HepG2 (cell line): ENCODE data around the gene RPRD2. TPM values are rescaled to one million over a fixed set of nuclear protein-coding genes. Genes with fewer than 3 reads are reported as not detected.

Experiments used
- PAXIP1 ChIP-seq: sonication (generic); formaldehyde crosslinking; conservative IDR thresholded peaks from 2 replicates; pipeline ENCODE4 v1.4.0; 2020; ENCODE audit warnings: mild to moderate bottlenecking, missing genetic modification reagents, moderate library complexity
- PITX1 ChIP-seq: sonication (generic); formaldehyde crosslinking; IDR thresholded peaks from 2 replicates; pipeline ENCODE4 v1.5.1; 2020; ENCODE audit warnings: mild to moderate bottlenecking, missing genetic modification reagents
- SALL1 ChIP-seq: sonication (generic); formaldehyde crosslinking; IDR thresholded peaks from 2 replicates; pipeline ENCODE4 v1.8.0; 2022; ENCODE audit warnings: mild to moderate bottlenecking, missing genetic modification reagents
- SIX1 ChIP-seq: sonication (generic); formaldehyde crosslinking; IDR thresholded peaks from 2 replicates; pipeline ENCODE4 v1.4.0; 2020; ENCODE audit warnings: missing genetic modification reagents, borderline replicate concordance
- SOX5 ChIP-seq: IDR thresholded peaks from 2 replicates; pipeline ENCODE4 v1.6.1; 2016; ENCODE audit warnings: borderline replicate concordance
- ZBTB7A ChIP-seq: sonication (generic); formaldehyde crosslinking; IDR thresholded peaks from 2 replicates; pipeline ENCODE4 v1.8.0; 2022; ENCODE audit warnings: mild to moderate bottlenecking, missing genetic modification reagents
- ZHX2 ChIP-seq, 2 experiments: sonication (generic) in 1 of 2; formaldehyde crosslinking in 1 of 2; IDR thresholded peaks; 2 replicates each; pipeline versions ENCODE4 v1.6.1 to v1.9.0; 2014 to 2022; ENCODE audit warnings: antibody characterized with exemption in 1 of 2, borderline replicate concordance in 1 of 2, inconsistent platforms in 1 of 2, low read depth in 1 of 2, missing genetic modification reagents in 1 of 2
- ZIK1 ChIP-seq: sonication (generic); formaldehyde crosslinking; IDR thresholded peaks from 2 replicates; pipeline ENCODE4 v1.5.0; 2020; ENCODE audit warnings: mild to moderate bottlenecking, low read depth, missing genetic modification reagents, borderline replicate concordance
- ZNF138 ChIP-seq: sonication (generic); formaldehyde crosslinking; IDR thresholded peaks from 2 replicates; pipeline ENCODE4 v1.5.0; 2020; ENCODE audit warnings: mild to moderate bottlenecking, low read depth, missing genetic modification reagents
- ZNF142 ChIP-seq: sonication (generic); formaldehyde crosslinking; IDR thresholded peaks from 2 replicates; pipeline ENCODE4 v1.4.0; 2020; ENCODE audit warnings: missing genetic modification reagents
- ZNF44 ChIP-seq: sonication (generic); formaldehyde crosslinking; IDR thresholded peaks from 2 replicates; pipeline ENCODE4 v1.5.1; 2020; ENCODE audit warnings: mild to moderate bottlenecking, missing genetic modification reagents
- polyA plus RNA-seq, 8 experiments: library from polyadenylated mRNA; depleted of rRNA in 3 of 8; stranded (reverse) in 7 of 8; unstranded in 1 of 8; fragments of >200 nt; fragmentation: Illumina TruSeq in 4 of 8; extraction: Trizol in 4 of 8; gene quantifications; 2 replicates each; pipeline versions ENCODE4 v1.2.1 to v1.2.3, GENCODE V29; 2011 to 2016; ENCODE audit warnings: low read depth in 4 of 8, missing spikeins in 1 of 8, mixed read lengths in 1 of 8; ENCODE audit not compliant: insufficient read depth in 1 of 8
- total RNA-seq, 5 experiments: library from RNA; depleted of rRNA; stranded (reverse); fragments of >200 nt; fragmentation: Illumina TruSeq; extraction: Trizol; gene quantifications; 2 replicates each; pipeline ENCODE4 v1.2.3, GENCODE V29; 2016; ENCODE audit warnings: low read depth in 1 of 5

The RPRD2 gene
- total and polyA plus RNA-seq, 2 of the 13 experiments (the other 11 are each of a cell fraction or from before 2014, with no cell fraction given), result 8.0 to 8.9 TPM

GRCh38 chr1:150486966-150487762, 123.2 kb downstream of the RPRD2 start, which contains the start of gene TARS2 (continued):
- TF ChIP-seq ZNF142 (CRISPR knock-in tag) (0 out of 2 replicates have a peak, but pooled peaks have one; percentile 39), ZHX2 (IDR thresholded peaks at IDR 0.05; ENCODE audit: low read depth) (peak; percentile 82), ZHX2 (CRISPR knock-in tag; IDR thresholded peaks at IDR 0.05; ENCODE audit: borderline replicate concordance) (no peak; the same call in 1 of the 2 replicates), ZIK1 (CRISPR knock-in tag) (no peak; the same call in 1 of the 2 replicates), SIX1 (no peak), ZBTB7A (no peak), SALL1 (CRISPR knock-in tag) (peak; percentile 88), ZNF44 (peak; percentile 76; the same call in 1 of the 2 replicates), PAXIP1 (CRISPR knock-in tag) (0 out of 2 replicates have a peak, but pooled peaks have one; percentile 20), SOX5 (CRISPR knock-in tag) (peak; percentile 30; the same call in 1 of the 2 replicates), ZNF138 (no peak; the same call in 1 of the 2 replicates), PITX1 (peak; percentile 76; the same call in 1 of the 2 replicates)
